ENCODE measurements around the gene MANSC4.

MANSC4 gene

DNA sequence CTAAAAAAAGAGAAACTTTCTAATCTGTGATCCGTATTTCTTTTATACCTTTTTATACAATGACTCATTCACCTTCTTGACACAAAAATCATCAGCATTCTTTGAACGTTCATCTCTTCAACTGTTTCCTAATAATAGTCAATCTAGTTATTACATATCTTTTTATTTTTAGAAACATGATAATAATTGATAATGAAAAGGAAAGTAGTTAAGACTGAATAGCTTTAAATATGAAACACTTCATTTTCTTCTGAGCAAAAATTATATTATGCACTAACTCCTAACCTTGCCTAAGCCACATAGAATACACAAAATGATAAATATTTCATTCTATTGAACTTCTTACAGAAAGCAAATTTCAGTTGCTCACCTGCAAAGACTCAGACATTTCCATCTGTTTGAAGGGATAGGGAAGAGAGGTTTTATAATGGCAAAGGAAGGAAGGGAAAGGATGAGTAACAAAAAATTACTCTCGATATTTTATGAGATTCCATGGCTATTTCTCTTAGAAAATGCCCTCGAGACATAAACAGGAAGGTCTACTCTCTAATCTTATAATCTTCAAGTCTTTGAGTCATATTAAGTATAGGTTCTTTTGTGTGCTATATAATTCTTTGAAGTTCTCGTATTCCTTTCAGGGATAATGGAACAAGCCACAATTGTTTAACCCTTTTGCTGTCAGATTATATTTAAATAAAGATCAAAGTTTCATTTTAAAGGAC, 7.5 kb downstream of the MANSC4 start:
- H3K27ac ChIP-seq, result no peak overlapping the region
- TF ChIP-seq, protein P1, sequence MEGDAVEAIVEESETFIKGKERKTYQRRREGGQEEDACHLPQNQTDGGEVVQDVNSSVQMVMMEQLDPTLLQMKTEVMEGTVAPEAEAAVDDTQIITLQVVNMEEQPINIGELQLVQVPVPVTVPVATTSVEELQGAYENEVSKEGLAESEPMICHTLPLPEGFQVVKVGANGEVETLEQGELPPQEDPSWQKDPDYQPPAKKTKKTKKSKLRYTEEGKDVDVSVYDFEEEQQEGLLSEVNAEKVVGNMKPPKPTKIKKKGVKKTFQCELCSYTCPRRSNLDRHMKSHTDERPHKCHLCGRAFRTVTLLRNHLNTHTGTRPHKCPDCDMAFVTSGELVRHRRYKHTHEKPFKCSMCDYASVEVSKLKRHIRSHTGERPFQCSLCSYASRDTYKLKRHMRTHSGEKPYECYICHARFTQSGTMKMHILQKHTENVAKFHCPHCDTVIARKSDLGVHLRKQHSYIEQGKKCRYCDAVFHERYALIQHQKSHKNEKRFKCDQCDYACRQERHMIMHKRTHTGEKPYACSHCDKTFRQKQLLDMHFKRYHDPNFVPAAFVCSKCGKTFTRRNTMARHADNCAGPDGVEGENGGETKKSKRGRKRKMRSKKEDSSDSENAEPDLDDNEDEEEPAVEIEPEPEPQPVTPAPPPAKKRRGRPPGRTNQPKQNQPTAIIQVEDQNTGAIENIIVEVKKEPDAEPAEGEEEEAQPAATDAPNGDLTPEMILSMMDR (conservative IDR thresholded peaks at IDR 0.05), result no peak
- no peak for TF ChIP-seq ZFX (IDR thresholded peaks at IDR 0.05)

DNA sequence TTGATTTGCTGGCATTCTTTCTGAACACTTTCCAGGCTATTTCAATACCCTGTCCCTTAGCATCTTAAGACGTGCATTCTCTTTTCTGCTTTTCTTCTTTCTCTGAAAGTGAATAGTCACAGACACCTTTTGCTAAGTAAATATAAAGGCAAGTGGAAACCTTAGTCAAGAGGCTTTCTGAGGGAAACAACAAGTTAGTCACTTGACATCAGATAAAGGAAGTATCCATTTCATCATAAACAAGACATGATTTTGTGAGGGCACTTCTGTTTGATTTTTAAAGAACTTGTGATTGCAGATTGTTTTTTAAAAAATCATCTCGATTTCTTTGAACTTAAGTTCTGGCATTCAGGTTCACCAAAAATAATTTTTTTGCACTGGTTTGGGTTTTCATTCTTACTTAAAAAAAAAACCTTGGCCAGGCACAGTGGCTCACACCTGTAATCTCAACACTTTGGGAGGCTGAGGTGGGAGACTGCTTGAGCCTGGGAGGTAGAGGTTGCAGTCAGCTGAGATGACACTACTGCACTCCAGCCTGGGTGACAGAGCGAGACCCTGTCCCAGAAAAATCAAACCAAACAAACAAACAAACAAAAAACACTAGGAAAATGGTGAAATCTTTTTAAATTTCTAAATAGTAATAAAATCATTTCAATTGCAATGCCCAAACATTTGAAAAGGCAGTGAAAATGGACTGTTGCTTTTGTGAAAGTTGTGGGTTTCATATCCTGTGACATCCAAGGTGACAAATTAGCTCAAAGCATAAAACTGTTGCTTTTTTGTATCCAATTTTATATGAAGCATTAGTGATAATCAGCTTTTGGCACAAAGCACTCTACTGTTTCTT, 8.3 kb downstream of the MANSC4 start:
- H3K27ac ChIP-seq, result no peak overlapping the region
- TF ChIP-seq ZFX (IDR thresholded peaks at IDR 0.05), result no peak
- TF ChIP-seq, protein P1 (conservative IDR thresholded peaks at IDR 0.05), result no peak

DNA sequence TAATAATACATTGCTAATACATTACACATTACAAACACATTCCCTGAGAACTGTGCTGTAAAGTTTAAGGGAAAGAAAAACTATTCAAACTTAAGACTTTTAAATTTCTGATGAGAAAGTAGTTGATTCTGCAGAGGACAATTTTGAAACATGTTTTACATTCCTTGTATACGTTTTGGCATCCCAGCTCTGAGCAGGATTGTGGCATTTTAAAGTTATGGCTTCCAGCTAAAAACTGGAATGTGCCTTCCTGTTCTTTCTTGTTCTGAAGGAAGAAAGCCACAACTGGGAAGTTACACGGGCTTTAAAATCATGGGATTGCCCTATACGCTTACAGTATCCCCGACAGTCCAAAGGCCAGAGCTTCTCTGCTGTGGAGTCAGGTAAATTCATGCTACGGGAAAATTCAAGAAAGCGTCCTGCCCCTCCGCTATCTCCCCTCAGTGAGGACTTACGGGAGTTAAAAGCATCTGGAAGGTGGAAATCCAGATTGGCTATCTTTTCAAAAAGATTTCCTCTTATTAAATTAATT, 10.8 kb downstream of the MANSC4 start:
- TF ChIP-seq, protein P1 (conservative IDR thresholded peaks at IDR 0.05), result no peak
- no peak for TF ChIP-seq ZFX (IDR thresholded peaks at IDR 0.05)
- H3K27ac ChIP-seq, result no peak overlapping the region

DNA sequence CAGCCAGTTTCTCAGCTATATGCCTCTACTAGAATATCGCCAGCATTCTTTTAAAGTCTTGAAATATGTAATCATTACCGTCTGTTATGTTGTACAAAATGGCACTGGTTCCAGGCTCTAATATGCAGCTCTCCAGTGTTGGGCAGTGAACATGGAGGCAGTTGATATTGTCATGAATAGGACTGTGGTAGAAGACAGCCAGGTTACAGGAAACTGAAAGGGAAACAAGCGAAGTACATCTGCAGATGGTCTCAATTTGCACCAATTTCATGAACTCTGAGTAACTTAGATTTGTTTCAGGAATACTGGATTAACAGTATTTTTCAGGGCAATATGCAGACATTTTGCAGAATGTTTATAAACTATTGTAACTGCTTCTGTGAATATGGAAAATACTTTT, 13.4 kb downstream of the MANSC4 start:
- TF ChIP-seq ZFX (IDR thresholded peaks at IDR 0.05), result no peak
- TF ChIP-seq, protein P1 (conservative IDR thresholded peaks at IDR 0.05), result no peak
- H3K27ac ChIP-seq, result no peak overlapping the region

DNA sequence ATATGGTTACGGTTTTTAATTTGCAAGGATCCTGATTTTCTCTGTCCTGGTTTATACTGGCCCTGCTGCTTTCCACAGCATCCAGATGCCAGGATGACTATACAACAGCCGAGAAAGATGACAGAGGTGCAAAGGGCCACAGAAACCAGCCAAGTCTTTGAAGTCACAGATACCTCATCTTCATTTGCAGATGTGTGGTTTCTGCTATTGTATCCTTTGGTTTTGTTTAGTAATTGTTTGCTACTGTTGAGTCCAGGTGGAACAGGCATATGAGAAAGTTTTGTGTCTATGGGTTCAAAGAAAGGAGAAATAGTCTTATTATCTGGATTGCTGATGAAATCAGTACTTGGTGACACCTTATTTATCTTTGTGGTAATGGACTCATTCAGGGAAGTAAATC, 17.3 kb downstream of the MANSC4 start:
- no peak overlapping the region for H3K27ac ChIP-seq
- no peak for TF ChIP-seq ZFX (IDR thresholded peaks at IDR 0.05)
- TF ChIP-seq, protein P1 (conservative IDR thresholded peaks at IDR 0.05), result no peak

DNA sequence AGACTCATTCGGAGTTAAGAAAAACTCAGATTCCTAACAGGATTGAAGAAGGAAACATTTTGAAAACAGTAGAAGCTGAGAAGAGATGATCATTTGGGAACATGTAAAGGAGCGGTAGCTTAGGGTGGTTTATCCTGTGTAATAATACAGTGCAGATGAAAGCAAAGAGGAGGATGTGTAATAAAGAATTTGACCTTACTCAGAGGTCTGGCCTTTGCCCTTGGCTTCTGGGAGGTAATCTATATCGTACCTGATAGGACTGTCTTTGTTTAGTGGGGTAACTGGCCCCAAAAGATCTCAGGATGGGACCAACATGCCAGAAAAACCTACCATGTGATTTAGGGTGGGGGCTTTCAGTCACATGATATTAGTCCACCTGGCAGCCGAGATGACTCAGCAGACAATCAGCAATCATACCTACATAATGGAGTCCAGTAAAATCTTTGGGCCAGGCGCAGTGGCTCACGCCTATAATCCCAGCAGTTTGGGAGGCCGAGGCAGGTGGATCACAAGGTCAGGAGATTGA, 23.3 kb downstream of the MANSC4 start:
- H3K27ac ChIP-seq, result no peak overlapping the region
- TF ChIP-seq ZFX (IDR thresholded peaks at IDR 0.05), result no peak
- TF ChIP-seq, protein P1 (conservative IDR thresholded peaks at IDR 0.05), result no peak

DNA sequence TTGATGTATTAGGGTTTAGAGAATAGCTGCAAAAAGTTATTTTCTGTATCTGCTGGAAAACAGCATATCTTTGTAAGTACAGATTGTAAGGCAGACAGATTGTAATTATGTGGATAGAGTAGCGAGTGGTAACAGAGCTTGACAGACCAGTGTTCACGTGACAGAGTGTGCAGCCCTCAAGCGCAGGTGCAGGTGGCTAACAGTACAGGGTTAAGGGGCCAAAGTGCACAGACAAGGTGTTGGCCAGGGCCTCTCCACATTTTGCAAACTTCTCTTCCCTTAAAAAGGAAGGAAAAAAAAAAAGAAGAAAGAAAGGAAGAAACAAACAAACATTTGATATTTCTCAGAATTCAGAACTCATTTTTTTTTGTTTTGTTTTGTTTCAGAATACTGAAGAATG, 25.2 kb downstream of the MANSC4 start:
- H3K27ac ChIP-seq, result no peak overlapping the region
- TF ChIP-seq, protein P1 (conservative IDR thresholded peaks at IDR 0.05), result no peak
- TF ChIP-seq ZFX (IDR thresholded peaks at IDR 0.05), result no peak

Data from C4-2B (cell line).